ENCODE measurements around the gene CCDC12.

The CCDC12 gene

DNA sequence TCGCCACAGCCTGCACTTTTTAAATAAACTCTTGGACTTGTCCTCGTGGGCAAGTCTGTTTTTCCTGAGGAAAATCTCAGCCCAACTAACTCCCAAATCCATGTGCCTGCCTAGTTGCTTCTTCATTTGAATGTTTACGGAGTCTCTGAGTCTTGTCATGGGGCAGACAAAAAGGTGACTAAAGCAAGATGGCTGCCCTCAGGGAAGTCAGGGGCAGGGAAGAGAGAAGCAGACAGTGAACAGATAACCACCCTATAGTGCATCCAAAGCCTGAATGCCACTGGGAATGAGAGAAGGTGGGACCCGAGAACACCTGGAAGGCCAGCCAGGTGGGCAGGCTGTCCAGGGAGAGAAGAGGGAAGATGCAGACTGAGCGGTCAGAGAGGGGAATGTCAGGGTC, 21.4 kb downstream of the CCDC12 start:
- no peak for DNase-seq

- no peak for DNase-seq
Measured at GRCh38 chr3:46954178-46954577, 22.4 kb downstream of the CCDC12 start.

GRCh38 chr3:46953234-46954010, 23.1 kb downstream of the CCDC12 start:
- DNase-seq: no peak

GRCh38 chr3:46952813-46953212, 23.7 kb downstream of the CCDC12 start:
- DNase-seq: no peak

- no peak for DNase-seq
Measured at GRCh38 chr3:46950650-46951241, 25.8 kb downstream of the CCDC12 start.

DNA sequence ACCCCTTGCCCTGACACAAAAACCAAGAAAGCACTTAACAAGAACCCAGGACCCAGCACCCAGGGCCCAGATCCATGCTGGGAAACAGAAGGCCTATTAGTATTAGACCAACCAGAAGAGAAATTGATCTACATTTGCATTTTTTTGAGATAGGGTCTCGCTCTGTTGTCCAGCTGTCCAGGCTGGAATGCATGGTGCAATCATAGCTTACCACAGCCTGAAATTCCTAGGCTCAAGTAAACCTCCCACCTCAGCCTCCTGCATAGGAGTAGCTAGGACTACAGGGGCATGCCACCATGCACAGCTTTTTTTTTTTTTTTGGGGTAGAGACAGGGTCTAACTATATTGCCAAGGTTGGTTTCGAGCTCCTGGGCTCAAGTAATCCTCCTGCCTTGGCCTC, 26.4 kb downstream of the CCDC12 start:
- DNase-seq: no peak

- DNase-seq: no peak
Measured at GRCh38 chr3:46948830-46949671, 27.5 kb downstream of the CCDC12 start.

- DNase-seq: no peak
Measured at GRCh38 chr3:46947981-46948791, 28.4 kb downstream of the CCDC12 start.

DNA sequence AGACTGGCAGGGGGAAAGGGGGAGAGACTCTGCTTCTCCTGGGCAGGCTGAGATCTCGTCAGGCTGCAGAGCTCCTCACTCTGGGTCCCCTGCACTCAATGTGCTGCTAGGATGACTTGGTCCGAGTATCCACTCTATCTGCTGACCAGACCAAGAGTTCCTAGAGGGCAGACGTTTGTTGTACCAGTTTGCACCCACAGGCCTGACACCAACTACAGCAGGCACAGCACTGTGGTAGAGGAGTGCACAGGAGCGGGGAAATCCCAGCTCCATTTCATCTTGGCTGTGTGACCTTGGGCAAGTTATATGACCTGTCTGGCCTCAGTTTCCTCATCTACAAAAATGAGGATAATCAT, 29.0 kb downstream of the CCDC12 start:
- DNase-seq: no peak

- DNase-seq: no peak
Measured at GRCh38 chr3:46946856-46947545, 29.5 kb downstream of the CCDC12 start.

GRCh38 chr3:46946416-46946815, 30.1 kb downstream of the CCDC12 start:
- DNase-seq: no peak

DNA sequence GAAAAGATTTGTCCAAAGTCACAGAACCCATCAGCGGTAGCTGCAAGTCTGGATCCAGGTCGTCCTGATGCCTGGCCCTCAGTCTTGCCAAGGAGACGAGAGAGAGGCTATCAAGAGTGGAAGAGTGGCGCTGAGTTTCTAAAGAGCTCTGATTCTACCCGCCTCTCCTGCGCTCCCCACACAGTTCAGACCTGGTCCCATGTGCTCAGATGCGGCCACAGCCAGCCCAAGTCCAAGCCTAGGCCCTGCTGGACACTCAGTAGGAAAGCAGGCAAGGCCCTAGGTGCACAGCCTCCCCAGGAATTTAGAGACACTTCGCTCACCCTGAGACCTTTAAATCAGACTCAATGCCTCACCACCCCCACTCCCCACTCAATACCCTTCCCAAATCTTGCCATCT, 32.4 kb downstream of the CCDC12 start:
- no peak for DNase-seq

GRCh38 chr3:46943237-46944187, 33.0 kb downstream of the CCDC12 start:
- no peak for DNase-seq

GRCh38 chr3:46942481-46943236, 33.9 kb downstream of the CCDC12 start:
- DNase-seq: no peak

- no peak for DNase-seq
Measured at GRCh38 chr3:46942076-46942475, 34.5 kb downstream of the CCDC12 start.

- no peak for DNase-seq
Measured at GRCh38 chr3:46939578-46940445, 36.7 kb downstream of the CCDC12 start.

GRCh38 chr3:46938118-46938517, 38.4 kb downstream of the CCDC12 start:
- no peak for DNase-seq

DNA sequence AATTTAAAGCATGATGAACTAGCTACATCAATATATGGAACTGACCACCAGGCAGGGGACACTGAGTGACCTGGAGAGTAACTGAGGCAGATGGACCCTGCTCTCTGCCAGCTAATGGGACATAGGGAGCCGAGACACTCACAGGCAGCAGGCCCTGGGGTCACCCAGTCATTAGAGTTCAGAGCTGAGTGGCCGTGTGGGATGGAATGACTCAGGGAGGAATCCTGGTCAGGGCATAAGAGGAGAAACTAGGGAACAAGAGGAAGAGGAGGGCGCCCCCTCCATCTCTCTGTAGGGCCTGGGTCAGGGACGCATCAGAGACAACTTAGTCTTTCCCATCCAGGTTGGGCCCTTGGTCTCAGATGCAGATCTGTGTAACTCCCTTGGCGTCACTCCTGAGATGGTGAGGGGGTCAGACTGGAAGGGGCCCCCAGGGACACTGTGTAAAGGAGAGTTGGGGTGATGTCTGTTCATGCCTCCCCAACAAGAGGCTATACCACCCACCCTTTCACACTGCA, 39.8 kb downstream of the CCDC12 start:
- DNase-seq: no peak

GRCh38 chr3:46935989-46936558, 40.5 kb downstream of the CCDC12 start:
- no peak for DNase-seq
